GM23338 (cell line): ENCODE results near the gene TFEB. TPM values are rescaled to one million over a fixed set of nuclear protein-coding genes. Genes with fewer than 3 reads are reported as not detected.

ENCODE experiments used
- ATAC-seq: fragments of 200-7000 bp; cut with Tn5 transposase; 3 replicates; pipeline ENCODE4 v1.9.1; 2020
- DNase-seq: peaks from one replicate; pipeline ENCODE4 v3.0.0-alpha.2; 2015; ENCODE audit warnings: low spot score
- H2AFZ ChIP-seq: fragments of 200-600 bp; sonication (generic); 2 replicates; pipeline ENCODE4 v1.8.0; 2016; ENCODE audit warnings: antibody characterized with exemption, mild to moderate bottlenecking, moderate library complexity
- H3F3A ChIP-seq: fragments of 200-600 bp; sonication (generic); replicated peaks from 2 replicates; pipeline ENCODE4 v1.8.0; 2017; ENCODE audit warnings: antibody characterized with exemption, mixed run types, low read depth
- H3K27ac ChIP-seq: fragments of 200-600 bp; sonication (generic); 2 replicates; pipeline ENCODE4 v1.6.1; 2016; ENCODE audit warnings: low read depth
- H3K27me3 ChIP-seq: fragments of 200-600 bp; sonication (generic); 2 replicates; pipeline ENCODE4 v1.8.0; 2016; ENCODE audit warnings: mild to moderate bottlenecking, mixed run types, moderate library complexity; ENCODE audit not compliant: insufficient read depth
- H3K36me3 ChIP-seq: fragments of 200-600 bp; sonication (generic); 2 replicates; pipeline ENCODE4 v1.8.0; 2016; ENCODE audit warnings: mild to moderate bottlenecking; ENCODE audit not compliant: insufficient read depth
- H3K4me1 ChIP-seq: fragments of 200-600 bp; sonication (generic); 2 replicates; pipeline ENCODE4 v1.8.0; 2016; ENCODE audit warnings: mild to moderate bottlenecking, moderate library complexity; ENCODE audit not compliant: insufficient read depth
- H3K4me2 ChIP-seq: fragments of 200-600 bp; sonication (generic); 2 replicates; pipeline ENCODE4 v1.7.1; 2017; ENCODE audit warnings: mixed run types
- H3K4me3 ChIP-seq: fragments of 200-600 bp; sonication (generic); 2 replicates; pipeline ENCODE4 v1.6.1; 2016; ENCODE audit warnings: mixed run types
- H3K79me2 ChIP-seq: fragments of 200-600 bp; sonication (generic); replicated peaks from 2 replicates; pipeline ENCODE4 v1.8.0; 2017; ENCODE audit warnings: mild to moderate bottlenecking; ENCODE audit not compliant: insufficient read depth
- H3K9me2 ChIP-seq: fragments of 200-600 bp; sonication (generic); 2 replicates; pipeline ENCODE4 v1.8.0; 2017; ENCODE audit not compliant: insufficient read depth
- H4K20me1 ChIP-seq: fragments of 200-600 bp; sonication (generic); replicated peaks from 2 replicates; pipeline ENCODE4 v1.8.0; 2017; ENCODE audit warnings: mild to moderate bottlenecking; ENCODE audit not compliant: insufficient read depth
- H3K27ac Mint-ChIP-seq: 2 replicates; pipeline ENCODE4 v1.8.0; 2020; ENCODE audit warnings: inconsistent platforms, mild to moderate bottlenecking, moderate library complexity, mixed read lengths
- H3K27me3 Mint-ChIP-seq: 3 replicates; pipeline ENCODE4 v1.8.0; 2022; ENCODE audit warnings: low read depth, mild to moderate bottlenecking, moderate library complexity, mixed read lengths, inconsistent platforms; ENCODE audit not compliant: insufficient read depth, poor library complexity
- H3K36me3 Mint-ChIP-seq: 3 replicates; pipeline ENCODE4 v1.8.0; 2021; ENCODE audit warnings: low read depth, mild to moderate bottlenecking, inconsistent platforms, moderate library complexity, mixed read lengths
- H3K4me1 Mint-ChIP-seq: 3 replicates; pipeline ENCODE4 v1.8.0; 2020; ENCODE audit warnings: mild to moderate bottlenecking, inconsistent platforms, mixed read lengths
- H3K4me3 Mint-ChIP-seq: 3 replicates; pipeline ENCODE4 v1.8.0; 2021; ENCODE audit warnings: moderate library complexity, mild to moderate bottlenecking, inconsistent platforms, mixed read lengths
- H3K9me3 Mint-ChIP-seq: 3 replicates; pipeline ENCODE4 v1.8.0; 2020; ENCODE audit warnings: moderate library complexity, mild to moderate bottlenecking, inconsistent platforms, mixed read lengths
- CREB1 ChIP-seq: fragments of 250-450 bp; sonication (Bioruptor Pico); IDR thresholded peaks from 2 replicates; pipeline ENCODE4 v1.5.0; 2020; ENCODE audit warnings: low read depth, mild to moderate bottlenecking, moderate library complexity
- CTCF ChIP-seq, 2 experiments: fragments of 200-600 bp in 1 of 2; sonication (generic) in 1 of 2; conservative IDR thresholded peaks; 2 replicates each; pipeline versions ENCODE4 v1.5.1 to v1.6.1; 2016 to 2017; ENCODE audit warnings: antibody characterized with exemption in 2 of 2, low read depth in 2 of 2, mild to moderate bottlenecking in 2 of 2, moderate library complexity in 1 of 2
- ETS1 ChIP-seq: IDR thresholded peaks from 2 replicates; pipeline ENCODE4 v1.6.1; 2016; ENCODE audit warnings: antibody characterized with exemption
- EZH2 ChIP-seq: fragments of 200-600 bp; sonication (generic); IDR thresholded peaks from one replicate; pipeline ENCODE4 v1.8.0; 2017; ENCODE audit warnings: antibody characterized with exemption, mild to moderate bottlenecking, low read depth; ENCODE audit not compliant: unreplicated experiment
- EZH2phosphoT487 ChIP-seq: fragments of 200-600 bp; sonication (generic); IDR thresholded peaks from one replicate; pipeline ENCODE4 v1.8.1; 2018; ENCODE audit warnings: antibody characterized with exemption; ENCODE audit not compliant: unreplicated experiment
- JUNB ChIP-seq: IDR thresholded peaks from one replicate; pipeline ENCODE4 v1.6.1; 2016; ENCODE audit warnings: antibody characterized with exemption; ENCODE audit not compliant: unreplicated experiment
- NANOG ChIP-seq: IDR thresholded peaks from 2 replicates; pipeline ENCODE4 v1.6.1; 2016; ENCODE audit warnings: antibody characterized with exemption, borderline replicate concordance
- POLR2AphosphoS5 ChIP-seq: IDR thresholded peaks from 2 replicates; pipeline ENCODE4 v1.6.1; 2016; ENCODE audit warnings: antibody characterized with exemption, low read depth
- REST ChIP-seq: IDR thresholded peaks from one replicate; pipeline ENCODE4 v1.6.1; 2018; ENCODE audit warnings: antibody characterized with exemption; ENCODE audit not compliant: unreplicated experiment
- STAT1 ChIP-seq: IDR thresholded peaks from one replicate; pipeline ENCODE4 v1.6.1; 2016; ENCODE audit warnings: antibody characterized with exemption; ENCODE audit not compliant: unreplicated experiment
- ZNF114 ChIP-seq: fragments of 250-450 bp; sonication (Bioruptor Pico); IDR thresholded peaks from 2 replicates; pipeline ENCODE4 v1.5.0; 2020; ENCODE audit warnings: mild to moderate bottlenecking, moderate library complexity
- ZNF331 ChIP-seq: fragments of 250-450 bp; sonication (Bioruptor Pico); IDR thresholded peaks from 2 replicates; pipeline ENCODE4 v1.5.0; 2020; ENCODE audit warnings: low read depth, mild to moderate bottlenecking, moderate library complexity
- polyA plus RNA-seq: library from polyadenylated mRNA; unstranded; fragments of >200 nt; fragmentation: Nextera tagmentation; extraction: Ambion mirVana; gene quantifications from 2 replicates; pipeline ENCODE4 v1.2.1, GENCODE V29; 2016
- total RNA-seq: library from RNA; depleted of rRNA; stranded (reverse); fragments of >200 nt; shearing (Covaris generic); gene quantifications from 2 replicates; pipeline ENCODE4 v1.2.3, GENCODE V29; 2014
- TF ChIP-seq, protein P1 (sequence below): fragments of 250-450 bp; sonication (Bioruptor Pico); IDR thresholded peaks from 2 replicates; pipeline ENCODE4 v1.5.0; 2020; ENCODE audit warnings: mild to moderate bottlenecking, moderate library complexity

TFEB gene
- total and polyA plus RNA-seq, 2 experiments from 2014 or later, result 1.3 to 4.3 TPM

- Mint-ChIP-seq H3K27ac (no peak overlapping the region), H3K36me3 (no peaks in the 10 kb centered on the region), H3K4me1 (peaks cover 51% of the 10 kb centered on the region), H3K27me3 (peaks cover 21% of the 10 kb centered on the region), H3K9me3 (no peaks in the 10 kb centered on the region), H3K4me3 (peak overlapping the region; percentile 86)
- Histone ChIP-seq H3K9me2 (no peaks in the 10 kb centered on the region), H3K4me2 (peak overlapping the region; percentile 95), H3K4me3 (peak overlapping the region; percentile 80), H3K27me3 (peaks cover 18% of the 10 kb centered on the region), H4K20me1 (no peaks in the 10 kb centered on the region), H3K36me3 (no peaks in the 10 kb centered on the region), H3K79me2 (no peaks in the 10 kb centered on the region), H3F3A (peaks cover 14% of the 10 kb centered on the region), H2AFZ (peak overlapping the region; percentile 96), H3K27ac (no peak overlapping the region), H3K4me1 (peaks cover 32% of the 10 kb centered on the region)
- TF ChIP-seq CTCF (conservative IDR thresholded peaks at IDR 0.05; ENCODE audit: low read depth in 2 of 2) (no peak), NANOG (no peak), EZH2phosphoT487 (no peak), ZNF331 (CRISPR knock-in tag) (no peak), JUNB (no peak), ETS1 (no peak), POLR2AphosphoS5 (no peak), EZH2 (no peak), STAT1 (no peak), ZNF114 (CRISPR knock-in tag) (no peak), REST (no peak), CREB1 (CRISPR knock-in tag) (no peak)
- TF ChIP-seq, protein P1, sequence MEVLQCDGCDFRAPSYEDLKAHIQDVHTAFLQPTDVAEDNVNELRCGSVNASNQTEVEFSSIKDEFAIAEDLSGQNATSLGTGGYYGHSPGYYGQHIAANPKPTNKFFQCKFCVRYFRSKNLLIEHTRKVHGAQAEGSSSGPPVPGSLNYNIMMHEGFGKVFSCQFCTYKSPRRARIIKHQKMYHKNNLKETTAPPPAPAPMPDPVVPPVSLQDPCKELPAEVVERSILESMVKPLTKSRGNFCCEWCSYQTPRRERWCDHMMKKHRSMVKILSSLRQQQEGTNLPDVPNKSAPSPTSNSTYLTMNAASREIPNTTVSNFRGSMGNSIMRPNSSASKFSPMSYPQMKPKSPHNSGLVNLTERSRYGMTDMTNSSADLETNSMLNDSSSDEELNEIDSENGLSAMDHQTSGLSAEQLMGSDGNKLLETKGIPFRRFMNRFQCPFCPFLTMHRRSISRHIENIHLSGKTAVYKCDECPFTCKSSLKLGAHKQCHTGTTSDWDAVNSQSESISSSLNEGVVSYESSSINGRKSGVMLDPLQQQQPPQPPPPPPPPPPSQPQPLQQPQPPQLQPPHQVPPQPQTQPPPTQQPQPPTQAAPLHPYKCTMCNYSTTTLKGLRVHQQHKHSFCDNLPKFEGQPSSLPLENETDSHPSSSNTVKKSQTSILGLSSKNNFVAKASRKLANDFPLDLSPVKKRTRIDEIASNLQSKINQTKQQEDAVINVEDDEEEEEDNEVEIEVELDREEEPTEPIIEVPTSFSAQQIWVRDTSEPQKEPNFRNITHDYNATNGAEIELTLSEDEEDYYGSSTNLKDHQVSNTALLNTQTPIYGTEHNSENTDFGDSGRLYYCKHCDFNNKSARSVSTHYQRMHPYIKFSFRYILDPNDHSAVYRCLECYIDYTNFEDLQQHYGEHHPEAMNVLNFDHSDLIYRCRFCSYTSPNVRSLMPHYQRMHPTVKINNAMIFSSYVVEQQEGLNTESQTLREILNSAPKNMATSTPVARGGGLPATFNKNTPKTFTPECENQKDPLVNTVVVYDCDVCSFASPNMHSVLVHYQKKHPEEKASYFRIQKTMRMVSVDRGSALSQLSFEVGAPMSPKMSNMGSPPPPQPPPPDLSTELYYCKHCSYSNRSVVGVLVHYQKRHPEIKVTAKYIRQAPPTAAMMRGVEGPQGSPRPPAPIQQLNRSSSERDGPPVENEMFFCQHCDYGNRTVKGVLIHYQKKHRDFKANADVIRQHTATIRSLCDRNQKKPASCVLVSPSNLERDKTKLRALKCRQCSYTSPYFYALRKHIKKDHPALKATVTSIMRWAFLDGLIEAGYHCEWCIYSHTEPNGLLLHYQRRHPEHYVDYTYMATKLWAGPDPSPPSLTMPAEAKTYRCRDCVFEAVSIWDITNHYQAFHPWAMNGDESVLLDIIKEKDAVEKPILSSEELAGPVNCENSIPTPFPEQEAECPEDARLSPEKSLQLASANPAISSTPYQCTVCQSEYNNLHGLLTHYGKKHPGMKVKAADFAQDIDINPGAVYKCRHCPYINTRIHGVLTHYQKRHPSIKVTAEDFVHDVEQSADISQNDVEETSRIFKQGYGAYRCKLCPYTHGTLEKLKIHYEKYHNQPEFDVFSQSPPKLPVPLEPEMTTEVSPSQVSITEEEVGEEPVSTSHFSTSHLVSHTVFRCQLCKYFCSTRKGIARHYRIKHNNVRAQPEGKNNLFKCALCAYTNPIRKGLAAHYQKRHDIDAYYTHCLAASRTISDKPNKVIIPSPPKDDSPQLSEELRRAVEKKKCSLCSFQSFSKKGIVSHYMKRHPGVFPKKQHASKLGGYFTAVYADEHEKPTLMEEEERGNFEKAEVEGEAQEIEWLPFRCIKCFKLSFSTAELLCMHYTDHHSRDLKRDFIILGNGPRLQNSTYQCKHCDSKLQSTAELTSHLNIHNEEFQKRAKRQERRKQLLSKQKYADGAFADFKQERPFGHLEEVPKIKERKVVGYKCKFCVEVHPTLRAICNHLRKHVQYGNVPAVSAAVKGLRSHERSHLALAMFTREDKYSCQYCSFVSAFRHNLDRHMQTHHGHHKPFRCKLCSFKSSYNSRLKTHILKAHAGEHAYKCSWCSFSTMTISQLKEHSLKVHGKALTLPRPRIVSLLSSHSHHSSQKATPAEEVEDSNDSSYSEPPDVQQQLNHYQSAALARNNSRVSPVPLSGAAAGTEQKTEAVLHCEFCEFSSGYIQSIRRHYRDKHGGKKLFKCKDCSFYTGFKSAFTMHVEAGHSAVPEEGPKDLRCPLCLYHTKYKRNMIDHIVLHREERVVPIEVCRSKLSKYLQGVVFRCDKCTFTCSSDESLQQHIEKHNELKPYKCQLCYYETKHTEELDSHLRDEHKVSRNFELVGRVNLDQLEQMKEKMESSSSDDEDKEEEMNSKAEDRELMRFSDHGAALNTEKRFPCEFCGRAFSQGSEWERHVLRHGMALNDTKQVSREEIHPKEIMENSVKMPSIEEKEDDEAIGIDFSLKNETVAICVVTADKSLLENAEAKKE, result no peak
- DNase-seq (no peak), ATAC-seq (no peak; the same call in 2 of the 3 replicates)
Observed at GRCh38 chr6:41733360-41733706, 2.1 kb downstream of the TFEB start.
